GM18867 (cell line): ENCODE data around the gene MPC2.
"Not testable (repeated sequence)": the region's sequence is repeated elsewhere in the genome, so short reads cannot be mapped to it uniquely, and the experiment has no call there.

Source experiments
- ATAC-seq: cut with Tn5 transposase; IDR thresholded peaks from one replicate; pipeline ENCODE4 v1.9.1; 2021; ENCODE audit warnings: mild to moderate bottlenecking, moderate library complexity; ENCODE audit not compliant: unreplicated experiment

MPC2 gene

GRCh38 chr1:167935216-167936067 lies 1.4 kb downstream of the MPC2 start:
- ATAC-seq: peak; percentile 6

DNA sequence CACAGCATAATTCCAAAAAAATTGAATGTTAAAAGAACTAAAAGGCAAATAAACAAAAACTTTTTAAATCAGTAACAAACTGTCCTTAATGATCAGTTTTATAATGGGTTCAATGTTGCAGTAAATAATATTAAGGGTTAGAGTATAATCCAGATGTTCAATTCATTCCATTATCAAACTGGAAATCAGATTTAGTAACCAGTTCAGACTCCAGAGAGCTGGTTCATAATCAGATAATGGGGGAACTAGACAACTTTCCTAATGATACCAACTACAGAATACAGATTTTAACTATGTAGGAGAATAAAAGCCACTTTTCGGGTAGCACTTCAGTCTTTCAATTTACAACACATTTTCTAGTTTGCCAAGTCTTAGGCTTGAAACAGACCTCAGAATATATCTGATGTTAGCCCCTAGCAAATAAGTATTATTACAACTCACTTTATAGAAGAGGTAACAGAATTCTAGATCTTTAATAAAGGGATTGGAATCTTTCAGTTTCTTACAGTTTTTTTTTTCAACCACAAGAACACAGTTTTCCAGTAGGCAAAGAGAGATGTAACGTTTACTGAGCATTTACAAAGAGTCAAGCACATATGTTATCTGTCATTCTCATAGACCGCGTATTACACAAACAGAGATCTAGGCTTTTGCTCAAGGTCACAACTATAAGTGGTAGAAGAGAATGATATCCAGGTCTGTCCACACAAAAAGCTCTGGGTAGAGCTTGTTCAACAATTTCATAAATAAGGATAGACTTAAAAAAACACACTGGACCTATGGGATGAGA lies 2.3 kb downstream of the MPC2 start:
- ATAC-seq: no peak

GRCh38 chr1:167933788-167934187 lies 3.1 kb downstream of the MPC2 start:
- no peak for ATAC-seq

GRCh38 chr1:167929725-167930124 lies 7.1 kb downstream of the MPC2 start:
- ATAC-seq: no peak

DNA sequence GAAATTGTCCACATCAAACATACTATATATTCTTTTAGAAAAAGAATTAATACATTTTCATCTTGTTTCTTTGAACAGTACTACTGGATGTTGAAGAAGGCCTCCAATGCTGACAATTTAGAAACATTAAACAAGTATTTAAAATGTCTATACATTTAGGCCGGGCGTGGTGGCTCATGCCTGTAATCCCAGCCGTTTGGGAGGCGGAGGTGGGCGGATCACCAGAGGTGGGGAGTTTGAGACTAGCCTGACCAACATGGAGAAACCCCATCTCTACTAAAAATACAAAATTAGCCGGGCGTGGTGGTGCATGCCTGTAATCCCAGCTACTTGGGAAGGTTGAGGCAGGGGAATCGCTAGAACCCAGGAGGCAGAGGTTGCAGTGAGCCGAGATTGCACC lies 8.0 kb downstream of the MPC2 start:
- not testable (repeated sequence) for ATAC-seq

DNA sequence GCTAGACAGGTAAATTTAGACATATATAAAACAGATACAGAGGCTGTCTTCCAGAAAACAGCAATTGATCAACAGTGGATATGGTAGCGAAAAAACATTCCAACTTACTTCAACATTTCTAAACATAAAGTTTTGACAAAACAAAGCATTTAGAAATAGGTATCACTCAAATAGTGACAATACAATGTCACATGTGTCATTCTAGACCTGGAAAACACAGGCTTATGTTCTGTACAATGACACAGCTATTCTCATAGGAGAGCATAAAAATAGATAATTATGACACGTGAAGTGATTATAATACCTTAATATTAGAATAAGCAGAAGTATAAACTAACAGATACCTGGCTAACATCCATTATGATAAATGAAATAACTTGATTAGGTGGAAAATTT lies 8.4 kb downstream of the MPC2 start:
- ATAC-seq: no peak

DNA sequence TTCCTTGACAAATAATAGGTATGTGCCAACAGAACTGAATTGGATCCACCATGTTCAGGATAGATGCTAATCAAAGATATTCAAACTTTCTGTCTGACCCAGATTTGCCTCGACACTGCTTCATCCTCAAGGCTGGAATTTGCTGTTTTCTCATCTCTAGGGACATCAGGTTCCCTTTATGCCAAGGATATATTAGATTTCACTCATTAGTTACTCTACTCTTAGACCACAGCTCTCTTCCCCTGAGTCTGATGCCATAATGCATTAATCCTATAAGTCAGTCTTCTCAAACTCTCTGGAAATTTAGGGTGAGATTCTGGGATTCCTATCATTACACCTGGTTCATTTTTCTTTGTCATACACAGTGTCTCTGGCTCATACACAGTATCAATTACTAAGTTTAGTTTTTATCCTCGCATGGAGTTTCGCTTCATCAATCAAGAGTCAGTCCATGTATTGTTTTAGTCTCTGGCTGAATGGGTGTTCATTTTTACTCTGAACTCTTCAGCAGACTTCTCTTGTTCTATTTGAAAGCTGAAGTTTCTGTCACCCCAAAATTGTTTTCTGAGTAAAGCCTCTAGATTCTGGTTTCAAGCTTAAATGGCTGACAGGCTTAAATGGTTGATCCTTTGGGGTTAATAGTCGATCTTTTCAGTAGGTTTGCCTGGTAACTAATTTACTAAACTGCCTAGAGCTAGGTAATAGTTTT lies 9.7 kb downstream of the MPC2 start:
- ATAC-seq: no peak

DNA sequence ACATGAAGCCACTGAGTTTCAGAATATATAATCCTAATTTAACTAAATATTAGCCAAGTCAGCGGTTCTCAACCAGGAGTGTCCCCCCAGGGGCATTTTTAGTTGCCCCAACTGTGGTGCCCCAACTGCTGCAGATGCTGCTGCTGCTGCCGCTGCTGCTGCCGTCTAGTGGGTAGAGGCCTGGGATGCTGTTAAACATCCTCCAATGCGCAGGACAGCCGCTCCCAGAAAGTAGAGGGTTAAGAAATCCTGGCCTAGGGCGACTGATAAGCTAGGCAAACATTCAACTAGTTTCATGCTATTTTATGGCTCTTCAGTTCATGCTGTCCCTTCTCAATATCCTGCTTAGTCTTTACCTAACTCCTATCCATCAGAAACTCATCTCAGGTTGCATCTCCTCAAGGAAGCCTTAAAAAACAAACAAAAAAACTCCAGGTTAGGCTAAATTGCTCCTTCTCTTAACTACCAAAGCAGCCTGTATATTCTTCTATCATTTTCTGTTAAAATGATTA lies 10.3 kb downstream of the MPC2 start:
- no peak for ATAC-seq

DNA sequence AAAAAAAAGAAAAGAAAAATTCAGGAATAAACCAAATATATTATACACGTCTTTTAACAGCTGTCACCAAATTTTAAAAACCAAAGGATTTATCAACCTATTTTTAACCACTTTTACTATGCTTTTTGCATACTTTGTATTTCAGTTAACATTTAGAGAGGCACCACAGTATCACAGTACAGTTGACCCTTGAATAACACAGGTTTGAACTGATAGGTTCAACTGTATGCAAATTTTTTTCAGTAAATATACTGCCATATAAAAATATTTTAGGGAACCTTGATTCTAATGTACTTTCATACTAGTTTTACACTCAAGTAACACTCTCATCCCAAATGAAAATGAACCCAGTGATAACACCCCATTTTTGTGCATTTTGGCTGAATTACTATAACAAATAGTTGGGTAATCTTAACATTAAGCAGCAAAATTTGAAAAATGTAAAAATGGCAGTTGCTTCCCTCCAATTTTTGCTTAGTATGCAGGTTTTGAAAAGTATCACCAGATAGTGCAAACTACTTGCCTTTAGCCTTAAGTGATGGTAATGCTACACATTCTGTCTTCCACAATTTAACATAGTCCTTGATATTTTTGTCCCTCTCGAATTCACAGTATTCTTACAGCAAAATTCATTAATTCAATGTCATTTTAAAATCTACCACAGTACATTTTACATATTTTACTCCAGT lies 12.2 kb downstream of the MPC2 start:
- ATAC-seq: no peak

GRCh38 chr1:167924102-167924501 lies 12.8 kb downstream of the MPC2 start:
- no peak for ATAC-seq

- peak; percentile 36 for ATAC-seq
Observed at GRCh38 chr1:167923324-167924056, 13.4 kb downstream of the MPC2 start.

- no peak for ATAC-seq
Observed at GRCh38 chr1:167922611-167923074, 14.2 kb downstream of the MPC2 start.

GRCh38 chr1:167922023-167922422 lies 14.8 kb downstream of the MPC2 start:
- ATAC-seq: peak; percentile 58

- no peak for ATAC-seq
Observed at GRCh38 chr1:167916766-167917511, 19.9 kb downstream of the MPC2 start.

GRCh38 chr1:167915569-167915968 lies 21.3 kb downstream of the MPC2 start:
- ATAC-seq: no peak

GRCh38 chr1:167913895-167914496 lies 22.9 kb downstream of the MPC2 start, which contains the start of gene ADCY10:
Gene ADCY10 (minus strand): TSS chr1:167914134. CDS start chr1:167905140, 8,994 bp downstream.
- no peak for ATAC-seq

GRCh38 chr1:167912294-167912693 lies 24.6 kb downstream of the MPC2 start:
- ATAC-seq: no peak

DNA sequence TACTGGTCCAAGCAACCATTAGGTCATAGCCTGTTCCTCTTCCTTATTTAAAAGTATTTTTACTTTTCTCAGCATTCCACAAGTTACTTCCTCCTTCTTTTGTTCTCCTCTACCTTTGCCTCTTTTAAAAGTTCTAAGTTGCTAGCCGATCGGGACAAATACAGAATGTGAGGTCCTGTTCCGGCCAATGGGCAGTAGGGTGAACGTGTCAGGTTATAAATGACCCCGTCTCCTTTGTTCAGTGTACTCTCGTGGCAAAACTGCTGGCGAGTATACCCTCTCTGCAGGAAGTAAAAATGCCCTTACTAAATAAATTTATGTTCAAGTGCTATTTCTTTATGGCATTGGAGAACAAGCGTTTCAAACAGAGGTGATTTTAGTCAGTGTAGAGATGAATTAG lies 25.5 kb downstream of the MPC2 start:
- ATAC-seq: no peak

- no peak for ATAC-seq
Observed at GRCh38 chr1:167910530-167910929, 26.3 kb downstream of the MPC2 start.
